IgD-negative memory B cell (primary cell): Measurements from ENCODE around the gene NUMB. TPM values are rescaled to one million over a fixed set of nuclear protein-coding genes. Genes with fewer than 3 reads are reported as not detected.

Experiments used
- H3K27ac Mint-ChIP-seq, 3 donors: one replicate each; pipeline ENCODE4 v1.8.0; 2020 to 2022; ENCODE audit warnings: mild to moderate bottlenecking in 3 of 3, mixed read lengths in 3 of 3, moderate library complexity in 1 of 3
- H3K27me3 Mint-ChIP-seq: one replicate; pipeline ENCODE4 v1.8.0; 2021; ENCODE audit warnings: mixed read lengths
- H3K36me3 Mint-ChIP-seq: one replicate; pipeline ENCODE4 v1.8.0; 2020; ENCODE audit warnings: mild to moderate bottlenecking, mixed read lengths
- H3K4me1 Mint-ChIP-seq, 3 donors: one replicate each; pipeline ENCODE4 v1.8.0; 2020 to 2022; ENCODE audit warnings: mixed read lengths in 3 of 3, mild to moderate bottlenecking in 1 of 3
- H3K4me3 Mint-ChIP-seq, 4 donors: one replicate each; pipeline ENCODE4 v1.8.0; 2020 to 2022; ENCODE audit warnings: mild to moderate bottlenecking in 4 of 4, mixed read lengths in 4 of 4, moderate library complexity in 3 of 4
- H3K9me3 Mint-ChIP-seq, 3 donors: one replicate each; pipeline ENCODE4 v1.8.0; 2020 to 2021; ENCODE audit warnings: mixed read lengths in 3 of 3, mild to moderate bottlenecking in 1 of 3
- polyA plus RNA-seq: library from polyadenylated mRNA; unstranded; fragments of 300-500 nt; fragmentation: Illumina TruSeq; gene quantifications from one replicate; pipeline ENCODE4 v1.2.3, GENCODE V29; 2021

Gene NUMB
- polyA plus RNA-seq, 1 donor from 2014 or later, result 58.3 TPM

- H3K36me3 Mint-ChIP-seq, result peaks cover 3% of the 10 kb centered on the region
- H3K27ac Mint-ChIP-seq, result peak overlapping the region in 2 of 3 donors; percentile 27 to 61
These were observed 193.2 kb downstream of the NUMB start for GRCh38 chr14:73264885-73265720.

GRCh38 chr14:73264080-73264884 is 194.1 kb downstream of the NUMB start:
- no peaks in the 10 kb centered on the region for H3K9me3 Mint-ChIP-seq
- no peak overlapping the region for H3K4me3 Mint-ChIP-seq
- H3K4me1 Mint-ChIP-seq, result peaks cover 1 to 2% (median 2%) of the 10 kb centered on the region in 3 donors
- H3K27ac Mint-ChIP-seq, result peak overlapping the region; percentile 18 to 61 (median 31)
- peaks cover 7% of the 10 kb centered on the region for H3K27me3 Mint-ChIP-seq
- peaks cover 3% of the 10 kb centered on the region for H3K36me3 Mint-ChIP-seq

More at GRCh38 chr14:73264885-73265720, 193.2 kb downstream of the NUMB start:
- peaks cover 5% of the 10 kb centered on the region for H3K27me3 Mint-ChIP-seq
- H3K4me1 Mint-ChIP-seq, result peaks cover 3 to 7% (median 5%) of the 10 kb centered on the region in 3 donors
- no peak overlapping the region for H3K4me3 Mint-ChIP-seq
- H3K9me3 Mint-ChIP-seq, result no peaks in the 10 kb centered on the region

DNA sequence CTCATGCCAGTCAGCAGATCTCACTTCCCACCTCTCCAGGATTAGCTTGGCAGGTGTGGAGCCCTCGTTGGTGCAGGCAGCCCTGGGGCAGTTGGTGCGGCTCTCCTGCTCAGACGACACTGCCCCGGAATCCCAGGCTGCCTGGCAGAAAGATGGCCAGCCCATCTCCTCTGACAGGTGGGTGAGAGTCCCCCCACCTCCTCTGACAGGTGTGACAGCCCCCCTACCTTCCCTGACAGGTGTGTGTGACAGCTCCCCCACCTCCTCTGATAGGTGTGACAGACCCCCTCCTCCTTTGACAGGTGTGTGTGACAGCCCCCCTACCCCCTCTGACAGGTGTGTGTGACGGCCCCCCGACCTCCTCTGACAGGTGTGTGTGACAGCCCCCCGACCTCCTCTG is 194.7 kb downstream of the NUMB start:
- H3K27ac Mint-ChIP-seq, result no peak overlapping the region
- no peaks in the 10 kb centered on the region for H3K9me3 Mint-ChIP-seq
- no peak overlapping the region for H3K4me3 Mint-ChIP-seq
- peaks cover 7% of the 10 kb centered on the region for H3K27me3 Mint-ChIP-seq
- peaks cover 3% of the 10 kb centered on the region for H3K36me3 Mint-ChIP-seq
- H3K4me1 Mint-ChIP-seq, result no peaks in the 10 kb centered on the region

GRCh38 chr14:73262427-73263183 is 195.7 kb downstream of the NUMB start:
- H3K9me3 Mint-ChIP-seq, result no peaks in the 10 kb centered on the region
- H3K27me3 Mint-ChIP-seq, result peaks cover 7% of the 10 kb centered on the region
- no peak overlapping the region for H3K4me3 Mint-ChIP-seq
- H3K4me1 Mint-ChIP-seq, result peaks cover 4 to 5% (median 5%) of the 10 kb centered on the region in 3 donors
- H3K36me3 Mint-ChIP-seq, result no peaks in the 10 kb centered on the region
- no peak overlapping the region for H3K27ac Mint-ChIP-seq

DNA sequence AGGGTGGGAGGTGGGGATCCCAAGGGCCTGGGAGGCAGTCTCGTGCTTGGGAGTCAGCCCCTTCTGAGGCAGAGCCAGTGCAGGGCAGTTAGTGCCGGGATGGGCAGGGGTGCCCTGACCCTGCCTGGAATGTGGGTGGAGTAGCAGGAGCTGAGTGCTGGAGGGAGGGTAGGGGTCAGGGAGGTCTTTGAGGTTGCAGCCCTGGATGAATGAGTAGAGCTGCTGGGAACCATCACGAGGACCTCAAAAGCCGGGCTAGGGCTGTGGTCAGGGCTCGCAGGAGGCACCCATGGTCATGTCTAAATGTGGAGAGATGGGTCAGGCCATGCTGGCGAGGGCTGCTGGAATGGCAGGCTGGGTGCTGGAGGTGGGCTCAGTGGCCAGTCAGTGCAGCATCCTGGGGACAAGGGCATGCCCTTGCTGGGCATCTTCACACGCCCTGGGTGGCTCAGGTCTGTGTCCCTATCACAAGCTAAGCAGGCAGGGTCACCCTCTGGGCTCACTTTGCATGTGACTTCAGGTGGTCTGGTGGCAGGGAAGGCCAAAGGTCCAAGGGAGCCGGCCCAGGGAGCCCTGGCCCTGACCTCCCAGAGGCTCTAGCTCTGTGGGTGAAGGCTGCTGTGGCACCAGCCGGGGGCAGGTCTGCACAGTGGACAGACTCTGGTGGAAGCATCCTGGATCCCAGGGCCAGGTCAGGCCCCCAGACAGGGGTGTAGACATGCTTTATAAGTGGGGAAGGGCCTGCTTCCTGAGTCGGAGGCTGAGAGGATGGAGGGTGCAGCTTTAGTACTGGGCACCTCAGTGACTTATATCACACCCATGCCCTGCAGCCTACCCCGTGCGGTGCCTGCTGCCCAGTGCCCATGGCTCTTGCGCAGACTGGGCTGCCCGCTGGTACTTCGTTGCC is 196.6 kb downstream of the NUMB start:
- H3K4me1 Mint-ChIP-seq, result peaks cover 4 to 5% (median 5%) of the 10 kb centered on the region in 3 donors
- peaks cover 7% of the 10 kb centered on the region for H3K27me3 Mint-ChIP-seq
- H3K9me3 Mint-ChIP-seq, result no peaks in the 10 kb centered on the region

DNA sequence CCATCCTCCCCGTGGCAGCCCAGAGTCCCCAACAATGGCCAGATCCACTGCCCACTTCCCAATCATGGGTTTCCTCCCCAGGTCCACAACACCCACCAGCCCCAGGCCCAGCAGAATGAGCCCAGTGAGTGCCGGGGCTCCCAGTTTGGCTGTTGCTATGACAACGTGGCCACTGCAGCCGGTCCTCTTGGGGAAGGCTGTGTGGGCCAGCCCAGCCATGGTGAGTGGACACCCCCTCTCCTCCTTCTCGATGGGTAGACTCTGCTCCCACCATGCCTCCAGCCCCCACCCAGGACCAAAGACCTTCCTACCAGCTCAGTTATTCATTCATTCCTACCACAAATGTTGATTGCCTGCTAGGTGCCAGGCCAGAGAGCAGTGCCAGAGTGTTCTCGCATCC is 197.3 kb downstream of the NUMB start:
- no peaks in the 10 kb centered on the region for H3K36me3 Mint-ChIP-seq
- H3K27me3 Mint-ChIP-seq, result peaks cover 7% of the 10 kb centered on the region
- H3K27ac Mint-ChIP-seq, result no peak overlapping the region
- H3K9me3 Mint-ChIP-seq, result no peaks in the 10 kb centered on the region
- peaks cover 4 to 5% (median 5%) of the 10 kb centered on the region in 3 donors for H3K4me1 Mint-ChIP-seq
- H3K4me3 Mint-ChIP-seq, result no peak overlapping the region

More for the DNA sequence above, 196.6 kb downstream of the NUMB start:
- Mint-ChIP-seq H3K4me3 (peak overlapping the region in 1 of 4 donors; percentile 32), H3K36me3 (no peaks in the 10 kb centered on the region), H3K27ac (no peak overlapping the region)

DNA sequence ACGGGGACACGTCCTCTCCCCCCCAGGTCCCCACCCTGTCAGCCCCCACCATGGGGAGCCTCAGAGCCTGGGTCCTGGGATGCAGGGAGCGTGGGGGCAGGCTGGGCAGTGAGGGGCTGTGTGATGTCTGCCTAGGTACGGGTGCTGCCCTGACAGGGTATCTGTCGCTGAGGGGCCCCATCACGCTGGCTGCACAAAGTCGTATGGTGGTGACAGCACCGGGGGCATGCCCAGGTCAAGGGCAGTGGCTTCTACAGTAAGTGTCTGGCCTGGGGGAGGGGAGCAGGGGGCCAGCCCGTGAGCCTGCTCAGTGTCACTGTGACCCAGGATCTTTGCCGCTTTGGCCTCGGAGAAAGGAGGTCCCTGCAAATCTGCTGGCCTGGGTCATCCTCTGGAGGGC is 197.8 kb downstream of the NUMB start:
- Mint-ChIP-seq H3K27me3 (peaks cover 7% of the 10 kb centered on the region), H3K4me3 (peak overlapping the region in 1 of 4 donors; percentile 9), H3K9me3 (no peaks in the 10 kb centered on the region), H3K27ac (no peak overlapping the region), H3K36me3 (no peaks in the 10 kb centered on the region), H3K4me1 (peaks cover 4 to 5% (median 5%) of the 10 kb centered on the region in 3 donors)

DNA sequence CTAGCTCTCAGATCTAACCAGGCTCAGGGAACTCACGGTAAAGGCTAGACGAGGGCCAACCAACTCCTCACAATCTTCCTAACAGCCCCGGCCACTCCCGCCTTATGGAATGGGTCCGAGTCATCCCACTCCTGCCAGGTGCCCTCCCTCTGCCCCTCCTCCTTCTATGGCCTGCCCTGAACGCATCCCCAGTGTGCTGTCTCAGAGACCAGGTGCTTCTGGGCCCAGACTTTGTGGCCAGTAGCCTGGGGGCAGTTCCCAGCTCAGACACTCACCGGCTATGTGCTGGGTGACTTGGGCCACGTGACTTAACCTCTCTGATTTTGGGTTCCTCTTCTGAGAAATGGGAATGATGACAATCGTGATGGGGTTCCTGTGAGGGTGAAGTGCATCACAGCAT is 198.5 kb downstream of the NUMB start:
- H3K27ac Mint-ChIP-seq, result no peak overlapping the region
- H3K27me3 Mint-ChIP-seq, result peaks cover 7% of the 10 kb centered on the region
- H3K9me3 Mint-ChIP-seq, result no peaks in the 10 kb centered on the region
- H3K4me3 Mint-ChIP-seq, result no peak overlapping the region
- H3K36me3 Mint-ChIP-seq, result no peaks in the 10 kb centered on the region
- H3K4me1 Mint-ChIP-seq, result peaks cover 4 to 5% (median 5%) of the 10 kb centered on the region in 3 donors

DNA sequence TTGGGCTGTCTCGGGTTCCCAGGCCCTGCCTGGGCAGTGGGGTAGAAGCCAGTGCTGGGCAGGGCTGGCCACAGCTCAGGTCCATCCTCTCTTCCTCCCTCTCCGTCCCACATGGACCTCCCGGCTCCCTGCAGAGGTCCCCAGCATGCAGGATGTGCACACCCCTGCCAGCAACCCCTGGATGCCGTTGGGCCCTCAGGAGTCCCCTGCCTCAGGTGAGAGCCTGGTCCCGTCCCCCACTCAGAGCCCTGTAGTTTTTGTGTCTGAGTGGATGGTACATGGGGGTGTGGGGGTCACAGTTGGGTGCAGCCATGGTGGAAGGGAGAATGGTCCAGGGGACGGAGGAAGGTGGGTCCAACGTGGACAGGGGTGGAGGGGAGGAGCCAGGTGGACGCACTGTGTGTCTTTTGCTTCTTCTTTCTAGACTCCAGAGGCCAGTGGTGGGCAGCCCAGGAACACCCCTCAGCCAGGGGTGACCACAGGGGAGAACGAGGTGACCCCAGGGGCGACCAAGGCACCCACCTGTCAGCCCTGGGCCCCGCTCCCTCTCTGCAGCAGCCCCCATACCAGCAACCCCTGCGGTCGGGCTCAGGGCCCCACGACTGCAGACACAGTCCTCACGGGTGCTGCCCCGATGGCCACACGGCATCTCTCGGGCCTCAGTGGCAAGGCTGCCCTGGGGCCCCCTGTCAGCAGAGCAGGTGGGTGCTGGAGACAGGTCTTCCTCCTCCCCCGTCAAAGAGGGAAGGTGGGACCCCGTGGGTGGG is 199.3 kb downstream of the NUMB start:
- H3K9me3 Mint-ChIP-seq, result no peaks in the 10 kb centered on the region
- H3K27ac Mint-ChIP-seq, result no peak overlapping the region
- H3K4me1 Mint-ChIP-seq, result peaks cover 4 to 5% (median 5%) of the 10 kb centered on the region in 3 donors
- no peaks in the 10 kb centered on the region for H3K36me3 Mint-ChIP-seq
- no peak overlapping the region for H3K4me3 Mint-ChIP-seq
- peaks cover 6% of the 10 kb centered on the region for H3K27me3 Mint-ChIP-seq

DNA sequence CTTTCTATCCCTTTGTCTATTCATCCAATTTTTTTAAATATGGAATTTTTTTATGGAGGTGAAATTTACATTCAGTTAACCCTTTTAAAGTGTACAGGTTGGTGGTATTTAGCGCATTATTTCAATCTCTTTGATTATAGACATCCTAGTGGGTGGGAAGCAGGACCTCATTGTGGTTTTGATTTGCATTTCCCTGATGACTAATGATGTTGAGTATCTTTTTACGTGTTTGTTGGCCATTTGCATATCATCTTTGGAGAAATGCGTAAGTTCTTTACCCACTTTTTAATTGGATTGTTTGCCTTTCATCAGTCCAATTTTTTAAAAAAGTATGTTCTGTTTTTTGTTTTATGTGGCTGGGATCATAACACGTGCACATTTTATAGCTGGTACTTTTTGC is 200.3 kb downstream of the NUMB start:
- H3K27ac Mint-ChIP-seq, result peak overlapping the region in 2 of 3 donors; percentile 40 to 88
- H3K27me3 Mint-ChIP-seq, result peaks cover 5% of the 10 kb centered on the region
- H3K9me3 Mint-ChIP-seq, result no peaks in the 10 kb centered on the region
- H3K4me1 Mint-ChIP-seq, result peaks cover 4 to 5% (median 5%) of the 10 kb centered on the region in 3 donors
- no peaks in the 10 kb centered on the region for H3K36me3 Mint-ChIP-seq
- peak overlapping the region in 1 of 4 donors; percentile 50 for H3K4me3 Mint-ChIP-seq

DNA sequence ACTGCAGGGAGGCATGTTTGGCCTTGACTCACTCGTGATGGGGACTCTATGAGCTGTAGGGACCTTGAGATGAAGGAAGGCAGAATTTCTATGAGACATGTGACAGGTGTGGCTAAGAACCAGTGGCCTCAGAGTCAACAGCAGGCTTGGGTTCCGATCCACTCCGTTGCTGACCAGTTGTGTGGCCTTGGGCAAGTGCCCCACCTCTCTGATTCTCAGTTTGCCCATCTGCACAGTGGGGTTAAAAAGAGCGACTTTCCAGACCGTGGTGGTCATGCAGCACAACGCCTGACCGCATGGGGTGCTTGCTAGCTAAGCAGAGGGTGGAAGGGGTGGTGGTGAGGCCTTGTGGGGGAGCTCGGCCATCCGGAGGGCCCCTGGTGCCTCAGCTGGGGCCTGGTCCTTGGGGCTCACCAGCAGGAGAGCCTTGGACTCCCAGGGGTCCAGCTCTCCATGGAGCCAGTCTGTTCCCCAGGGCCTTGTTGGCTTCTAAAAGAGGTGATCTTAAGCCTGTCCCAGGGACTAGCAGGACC is 202.6 kb downstream of the NUMB start:
- H3K27ac Mint-ChIP-seq, result no peak overlapping the region
- no peak overlapping the region for H3K4me3 Mint-ChIP-seq
- peaks cover 4 to 5% (median 5%) of the 10 kb centered on the region in 3 donors for H3K4me1 Mint-ChIP-seq
- H3K9me3 Mint-ChIP-seq, result no peaks in the 10 kb centered on the region
- peaks cover 3% of the 10 kb centered on the region for H3K27me3 Mint-ChIP-seq
- H3K36me3 Mint-ChIP-seq, result no peaks in the 10 kb centered on the region

- peaks cover 4 to 5% (median 5%) of the 10 kb centered on the region in 3 donors for H3K4me1 Mint-ChIP-seq
- H3K9me3 Mint-ChIP-seq, result no peaks in the 10 kb centered on the region
- no peak overlapping the region for H3K4me3 Mint-ChIP-seq
- no peak overlapping the region for H3K27ac Mint-ChIP-seq
- H3K27me3 Mint-ChIP-seq, result peaks cover 2% of the 10 kb centered on the region
- H3K36me3 Mint-ChIP-seq, result no peaks in the 10 kb centered on the region
These were observed 203.3 kb downstream of the NUMB start for GRCh38 chr14:73255005-73255400.
